ENCODE data around the gene TES. TPM values are rescaled to one million over a fixed set of nuclear protein-coding genes. Genes with fewer than 3 reads are reported as not detected.
A peak's percentile ranks its signal among the peaks of the same experiment; 100 is the strongest.

The TES gene
- total RNA-seq, 4 donors from 2014 or later, result 245 to 501 (median 290) TPM

DNA sequence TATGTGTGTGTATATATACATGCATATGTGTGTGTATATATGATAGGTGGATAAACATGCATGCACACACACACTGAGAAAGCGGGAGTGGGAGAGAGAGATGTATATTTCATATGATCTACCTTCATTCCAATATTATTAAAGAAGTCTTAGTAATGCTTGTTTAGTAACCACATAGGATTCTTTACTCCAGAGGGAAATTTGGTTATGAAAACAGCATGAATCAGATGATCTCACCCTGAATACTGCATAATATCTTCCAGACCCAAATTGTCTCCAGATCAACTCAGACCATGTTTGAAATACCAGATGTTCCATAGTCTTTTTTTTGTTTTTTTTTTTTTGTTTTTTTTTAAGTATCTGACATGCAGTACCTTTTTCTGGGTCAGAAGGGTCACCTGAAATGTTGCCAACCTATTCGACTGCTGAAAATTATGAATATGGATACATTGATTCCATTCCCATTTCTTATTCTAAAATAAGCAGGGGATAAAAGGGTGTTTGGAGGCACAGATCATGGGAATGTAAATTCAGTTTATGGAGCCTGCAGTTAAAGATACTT lies 17.4 kb downstream of the TES start:
- peak; percentile 73 for ATAC-seq
- H3K27me3 ChIP-seq, result no peaks in the 10 kb centered on the region
- peak overlapping the region; percentile 39 to 85 (median 70) for H3K27ac ChIP-seq
- H3K4me1 ChIP-seq, result peaks cover 33 to 98% (median 39%) of the 10 kb centered on the region in 3 donors
- H3K9me3 ChIP-seq, result no peaks in the 10 kb centered on the region
- H3K36me3 ChIP-seq, result no peaks in the 10 kb centered on the region
- no peak overlapping the region for H3K4me3 ChIP-seq
- 42 to 58% methylated on average over 2 of the region's 2 CpGs for WGBS, 2 donors (ENCODE audit: low coverage in 1 of 2)
- TF ChIP-seq EP300 (IDR thresholded peaks at IDR 0.05) (no peak), POLR2AphosphoS5 (IDR thresholded peaks at IDR 0.05) (peak; percentile 12)

DNA sequence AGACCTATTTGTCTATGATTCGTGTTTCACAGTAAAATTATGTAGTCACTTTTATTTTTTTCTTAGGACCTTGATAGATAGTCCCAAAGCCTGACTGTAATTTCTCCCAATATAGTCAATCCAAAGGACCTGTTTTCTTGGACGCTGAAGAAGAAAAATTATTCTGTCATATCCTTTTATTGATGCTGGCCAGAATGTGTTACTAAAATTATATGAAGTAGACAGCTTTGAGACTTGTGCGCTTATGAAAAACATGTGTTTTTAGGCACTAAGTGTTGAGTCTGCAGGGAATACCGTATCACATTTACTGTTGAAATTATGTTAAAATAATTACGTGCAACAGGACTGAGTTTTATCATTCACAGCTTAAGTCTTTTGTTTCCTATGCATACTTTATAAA lies 17.9 kb downstream of the TES start:
- no peak for ATAC-seq
- Histone ChIP-seq H3K27ac (peak overlapping the region; percentile 39 to 85 (median 66)), H3K4me1 (peaks cover 37 to 98% (median 43%) of the 10 kb centered on the region in 3 donors)

DNA sequence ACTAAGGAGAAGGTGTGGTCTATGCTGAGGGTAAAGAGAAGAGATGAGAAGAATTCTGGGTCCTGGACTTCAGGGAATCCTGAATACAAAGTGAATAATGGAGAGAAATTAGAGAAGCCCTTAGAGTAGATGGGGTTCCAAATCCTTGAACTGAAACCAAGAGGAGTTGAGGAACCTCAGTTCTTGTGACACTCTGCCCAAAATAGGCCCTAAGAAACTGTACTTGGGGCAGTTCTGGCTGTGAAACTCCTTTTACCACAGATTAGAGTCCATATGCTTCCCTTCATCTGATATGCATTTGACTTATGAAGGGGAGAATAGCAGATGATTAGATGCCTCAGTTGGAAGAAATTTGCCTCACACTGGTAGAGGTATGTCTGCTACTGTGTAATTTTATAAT lies 19.0 kb downstream of the TES start:
- no peaks in the 10 kb centered on the region for H3K27me3 ChIP-seq
- TF ChIP-seq POLR2AphosphoS5 (IDR thresholded peaks at IDR 0.05), result no peak
- TF ChIP-seq POLR2A (IDR thresholded peaks at IDR 0.05), result no peak
- no peak for TF ChIP-seq EP300 (IDR thresholded peaks at IDR 0.05)
- TF ChIP-seq, protein P1, sequence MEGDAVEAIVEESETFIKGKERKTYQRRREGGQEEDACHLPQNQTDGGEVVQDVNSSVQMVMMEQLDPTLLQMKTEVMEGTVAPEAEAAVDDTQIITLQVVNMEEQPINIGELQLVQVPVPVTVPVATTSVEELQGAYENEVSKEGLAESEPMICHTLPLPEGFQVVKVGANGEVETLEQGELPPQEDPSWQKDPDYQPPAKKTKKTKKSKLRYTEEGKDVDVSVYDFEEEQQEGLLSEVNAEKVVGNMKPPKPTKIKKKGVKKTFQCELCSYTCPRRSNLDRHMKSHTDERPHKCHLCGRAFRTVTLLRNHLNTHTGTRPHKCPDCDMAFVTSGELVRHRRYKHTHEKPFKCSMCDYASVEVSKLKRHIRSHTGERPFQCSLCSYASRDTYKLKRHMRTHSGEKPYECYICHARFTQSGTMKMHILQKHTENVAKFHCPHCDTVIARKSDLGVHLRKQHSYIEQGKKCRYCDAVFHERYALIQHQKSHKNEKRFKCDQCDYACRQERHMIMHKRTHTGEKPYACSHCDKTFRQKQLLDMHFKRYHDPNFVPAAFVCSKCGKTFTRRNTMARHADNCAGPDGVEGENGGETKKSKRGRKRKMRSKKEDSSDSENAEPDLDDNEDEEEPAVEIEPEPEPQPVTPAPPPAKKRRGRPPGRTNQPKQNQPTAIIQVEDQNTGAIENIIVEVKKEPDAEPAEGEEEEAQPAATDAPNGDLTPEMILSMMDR (IDR thresholded peaks at IDR 0.05), result no peak
- H3K4me1 ChIP-seq, result peaks cover 38 to 100% (median 39%) of the 10 kb centered on the region in 3 donors
- ATAC-seq, result no peak
- peak overlapping the region; percentile 80 to 88 (median 82) for H3K27ac ChIP-seq
- H3K36me3 ChIP-seq, result no peaks in the 10 kb centered on the region
- H3K9me3 ChIP-seq, result no peaks in the 10 kb centered on the region
- H3K4me3 ChIP-seq, result no peak overlapping the region

More for the DNA sequence above, 17.9 kb downstream of the TES start:
- TF ChIP-seq POLR2A (IDR thresholded peaks at IDR 0.05), result no peak
- no peak for TF ChIP-seq POLR2AphosphoS5 (IDR thresholded peaks at IDR 0.05)
- TF ChIP-seq, protein P1 (IDR thresholded peaks at IDR 0.05), result no peak
- TF ChIP-seq EP300 (IDR thresholded peaks at IDR 0.05), result no peak
- no peaks in the 10 kb centered on the region for H3K27me3 ChIP-seq
- 5 to 13% methylated on average over 5 of the region's 5 CpGs for WGBS, 2 donors (ENCODE audit: low coverage in 1 of 2)
- no peaks in the 10 kb centered on the region for H3K9me3 ChIP-seq
- H3K36me3 ChIP-seq, result no peaks in the 10 kb centered on the region
- no peak overlapping the region for H3K4me3 ChIP-seq

DNA sequence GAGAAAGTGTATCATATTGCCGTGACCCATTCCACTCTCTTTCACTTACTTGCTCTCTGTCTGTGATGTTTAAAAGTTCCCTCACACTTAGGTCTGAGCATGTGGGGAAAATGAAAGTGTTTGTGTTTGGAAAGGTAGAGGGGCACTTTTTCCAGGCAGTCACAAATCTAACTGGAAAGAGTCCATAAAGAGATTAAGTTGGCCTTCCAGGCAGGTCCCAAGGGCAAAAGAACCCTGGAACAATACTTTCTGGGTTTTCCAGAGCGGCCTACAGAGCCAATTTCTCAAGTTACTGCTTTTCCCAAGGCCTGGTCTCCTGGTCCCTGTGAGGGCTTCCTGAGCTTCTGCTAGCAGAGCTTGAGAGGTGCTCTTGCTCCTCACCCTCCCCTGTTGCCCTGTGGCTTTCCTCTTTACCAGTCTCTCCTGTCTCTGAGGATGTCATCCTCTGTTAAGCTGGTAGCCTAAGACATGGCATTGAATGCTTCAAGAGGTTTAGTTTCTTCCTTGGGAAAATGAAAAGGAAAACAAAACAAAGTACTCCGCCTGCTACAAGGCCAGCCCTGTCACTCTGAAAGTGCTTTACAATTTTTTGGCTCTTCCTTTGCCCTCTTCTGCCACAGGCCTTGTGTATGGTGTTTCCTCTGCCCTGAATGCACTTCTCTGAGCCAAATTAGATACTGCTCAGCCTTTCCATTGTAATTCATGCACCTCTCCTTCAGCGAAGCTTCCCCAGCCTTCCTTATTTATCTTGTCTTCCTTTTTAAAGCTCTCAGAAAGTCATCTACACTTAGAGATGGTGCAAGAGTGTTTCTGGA lies 20.1 kb downstream of the TES start:
- Histone ChIP-seq H3K9me3 (no peaks in the 10 kb centered on the region), H3K27me3 (no peaks in the 10 kb centered on the region), H3K4me3 (no peak overlapping the region), H3K36me3 (no peaks in the 10 kb centered on the region), H3K4me1 (peaks cover 38 to 100% (median 39%) of the 10 kb centered on the region in 3 donors), H3K27ac (peak overlapping the region; percentile 80 to 88 (median 82))
- TF ChIP-seq, protein P1 (IDR thresholded peaks at IDR 0.05), result no peak
- peak; percentile 24 for TF ChIP-seq POLR2AphosphoS5 (IDR thresholded peaks at IDR 0.05)
- ATAC-seq, result no peak
- WGBS, 2 donors (ENCODE audit: low coverage in 1 of 2), result 37 to 42% methylated on average over 4 of the region's 4 CpGs

DNA sequence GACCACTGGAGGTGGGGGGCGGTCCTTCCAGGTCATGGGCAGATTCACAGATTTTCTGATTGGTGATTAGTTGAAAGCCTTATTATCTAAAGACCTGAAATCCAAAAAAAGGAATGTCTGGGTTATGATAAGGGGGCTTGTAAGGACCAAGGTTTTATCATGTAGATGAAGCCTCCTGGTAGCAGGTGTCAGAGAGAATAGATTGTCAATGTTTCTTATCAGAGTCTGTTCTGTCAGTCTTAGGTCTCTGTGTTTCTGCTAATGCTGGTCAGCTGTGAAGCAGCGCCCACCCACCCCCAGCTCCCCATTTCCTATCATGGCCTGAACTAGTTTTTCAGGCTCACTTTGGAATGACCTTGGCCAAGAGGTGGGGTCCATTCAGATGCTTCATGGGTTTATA lies 21.2 kb downstream of the TES start:
- Histone ChIP-seq H3K4me1 (peaks cover 38 to 100% (median 41%) of the 10 kb centered on the region in 3 donors), H3K27me3 (no peaks in the 10 kb centered on the region), H3K9me3 (no peaks in the 10 kb centered on the region), H3K27ac (peak overlapping the region; percentile 80 to 88 (median 82)), H3K4me3 (no peak overlapping the region), H3K36me3 (no peaks in the 10 kb centered on the region)
- TF ChIP-seq POLR2A (IDR thresholded peaks at IDR 0.05) (no peak), EP300 (IDR thresholded peaks at IDR 0.05) (no peak), POLR2AphosphoS5 (IDR thresholded peaks at IDR 0.05) (no peak)
- TF ChIP-seq, protein P1 (IDR thresholded peaks at IDR 0.05), result no peak
- 100% methylated on average over 1 of the region's 2 CpGs for WGBS, 2 donors (ENCODE audit: low coverage in 1 of 2)
- no peak for ATAC-seq

Data from gastroesophageal sphincter (tissue), 4 donors.